ENCODE results near the gene CTSV. TPM values are rescaled to one million over a fixed set of nuclear protein-coding genes. Genes with fewer than 3 reads are reported as not detected.
"Not testable (repeated sequence)": the region's sequence is repeated elsewhere in the genome, so short reads cannot be mapped to it uniquely, and the experiment has no call there.

CTSV gene
- polyA plus RNA-seq, 1 donor (not counting 4 experiments of a cell fraction or from before 2014, with no cell fraction given) = 101 TPM

DNA sequence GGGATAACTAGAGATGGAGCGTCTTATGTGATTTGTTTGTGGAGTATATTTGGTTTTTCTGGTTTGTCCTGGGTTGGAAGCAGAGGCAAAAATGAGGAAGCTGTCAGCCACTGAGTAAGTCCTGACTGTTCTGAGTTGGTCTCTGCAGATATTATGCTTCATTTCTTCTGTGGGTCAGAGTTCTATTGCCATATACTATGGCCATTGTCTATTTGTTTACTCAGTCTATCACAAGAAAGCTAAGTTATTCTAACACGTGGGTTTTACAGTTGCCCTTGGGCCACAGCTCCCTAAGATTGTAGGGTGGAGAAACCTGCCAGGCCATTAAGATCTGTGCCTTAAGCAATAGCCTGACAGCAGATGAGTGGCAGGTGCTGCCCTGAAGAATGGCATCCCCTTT, 3.0 kb upstream of the CTSV start:
- H3K4me1 ChIP-seq (ENCODE audit: control insufficient read depth, extremely low read depth, insufficient read depth, low read length) = peaks cover 25% of the 10 kb centered on the region
- no peak overlapping the region for H3K27ac ChIP-seq (ENCODE audit: control insufficient read depth, insufficient read depth, low read length)
- peaks cover 0 to 5% of the 10 kb centered on the region in 2 experiments for H3K36me3 ChIP-seq (ENCODE audit: control insufficient read depth in 2 of 2, extremely low read depth in 1 of 2, insufficient read depth in 2 of 2, low read length in 2 of 2)
- H3K9me1 ChIP-seq (ENCODE audit: control insufficient read depth, extremely low read depth, insufficient read depth, low read length) = no peaks in the 10 kb centered on the region
- H3K4me2 ChIP-seq (ENCODE audit: control insufficient read depth, extremely low read depth, insufficient read depth, low read depth, low read length) = no peak overlapping the region
- dilution Hi-C loops (cut with MboI; ENCODE audit: extremely low pct_ligation_motif_present, low sequenced_read_pairs) = no loop called here
- no peaks in the 10 kb centered on the region for H3K9me3 ChIP-seq (ENCODE audit: control insufficient read depth, low read depth, low read length)
- H3K9ac ChIP-seq (ENCODE audit: control insufficient read depth, extremely low read depth, insufficient read depth, low read length) = no peak overlapping the region
- no peaks in the 10 kb centered on the region for H4K20me1 ChIP-seq (ENCODE audit: control insufficient read depth, extremely low read depth, insufficient read depth, low read length)
- TF ChIP-seq, protein P1, sequence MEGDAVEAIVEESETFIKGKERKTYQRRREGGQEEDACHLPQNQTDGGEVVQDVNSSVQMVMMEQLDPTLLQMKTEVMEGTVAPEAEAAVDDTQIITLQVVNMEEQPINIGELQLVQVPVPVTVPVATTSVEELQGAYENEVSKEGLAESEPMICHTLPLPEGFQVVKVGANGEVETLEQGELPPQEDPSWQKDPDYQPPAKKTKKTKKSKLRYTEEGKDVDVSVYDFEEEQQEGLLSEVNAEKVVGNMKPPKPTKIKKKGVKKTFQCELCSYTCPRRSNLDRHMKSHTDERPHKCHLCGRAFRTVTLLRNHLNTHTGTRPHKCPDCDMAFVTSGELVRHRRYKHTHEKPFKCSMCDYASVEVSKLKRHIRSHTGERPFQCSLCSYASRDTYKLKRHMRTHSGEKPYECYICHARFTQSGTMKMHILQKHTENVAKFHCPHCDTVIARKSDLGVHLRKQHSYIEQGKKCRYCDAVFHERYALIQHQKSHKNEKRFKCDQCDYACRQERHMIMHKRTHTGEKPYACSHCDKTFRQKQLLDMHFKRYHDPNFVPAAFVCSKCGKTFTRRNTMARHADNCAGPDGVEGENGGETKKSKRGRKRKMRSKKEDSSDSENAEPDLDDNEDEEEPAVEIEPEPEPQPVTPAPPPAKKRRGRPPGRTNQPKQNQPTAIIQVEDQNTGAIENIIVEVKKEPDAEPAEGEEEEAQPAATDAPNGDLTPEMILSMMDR (optimal IDR thresholded peaks at IDR 0.05 in 1 of 3, IDR thresholded peaks at IDR 0.05 in 1 of 3, conservative IDR thresholded peaks at IDR 0.05 in 1 of 3; ENCODE audit: extremely low read depth in 1 of 3, insufficient read depth in 2 of 3, low read length in 3 of 3) = no peak
- TF ChIP-seq EZH2 (IDR thresholded peaks at IDR 0.05; ENCODE audit: low read length) = no peak
- no peak overlapping the region for H3K4me3 ChIP-seq (ENCODE audit: control insufficient read depth in 2 of 3, extremely low read depth in 1 of 3, insufficient read depth in 2 of 3, low read depth in 1 of 3, low read length in 3 of 3)
- H3K27me3 ChIP-seq (ENCODE audit: control insufficient read depth, extremely low read depth, insufficient read depth, low read length) = no peaks in the 10 kb centered on the region
- DNase-seq (ENCODE audit: low read depth, low spot score) (no peak), FAIRE-seq (no peak)
- no peaks in the 10 kb centered on the region for H3K79me2 ChIP-seq (ENCODE audit: control insufficient read depth, insufficient read depth, low read length)
- H2AFZ ChIP-seq (ENCODE audit: control insufficient read depth, low read length) = no peak overlapping the region

GRCh38 chr9:97039514-97039860, 545 bp upstream of the CTSV start:
- H2AFZ ChIP-seq (ENCODE audit: control insufficient read depth, low read length) = peak overlapping the region; percentile 96
- DNase-seq (ENCODE audit: low read depth, low spot score) (no peak), FAIRE-seq (no peak)
- H3K27ac ChIP-seq (ENCODE audit: control insufficient read depth, insufficient read depth, low read length) = peak overlapping the region; percentile 90
- H3K36me3 ChIP-seq (ENCODE audit: control insufficient read depth in 2 of 2, extremely low read depth in 1 of 2, insufficient read depth in 2 of 2, low read length in 2 of 2) = peaks cover 0 to 9% of the 10 kb centered on the region in 2 experiments
- peak overlapping the region; percentile 99 for H3K4me2 ChIP-seq (ENCODE audit: control insufficient read depth, extremely low read depth, insufficient read depth, low read depth, low read length)
- peak overlapping the region; percentile 90 for H3K9ac ChIP-seq (ENCODE audit: control insufficient read depth, extremely low read depth, insufficient read depth, low read length)
- no peaks in the 10 kb centered on the region for H3K9me1 ChIP-seq (ENCODE audit: control insufficient read depth, extremely low read depth, insufficient read depth, low read length)
- H3K4me3 ChIP-seq (ENCODE audit: control insufficient read depth in 2 of 3, extremely low read depth in 1 of 3, insufficient read depth in 2 of 3, low read depth in 1 of 3, low read length in 3 of 3) = peak overlapping the region; percentile 87 to 91 (median 89)
- peaks cover 11% of the 10 kb centered on the region for H3K4me1 ChIP-seq (ENCODE audit: control insufficient read depth, extremely low read depth, insufficient read depth, low read length)
- TF ChIP-seq, protein P1 (optimal IDR thresholded peaks at IDR 0.05 in 1 of 3, IDR thresholded peaks at IDR 0.05 in 1 of 3, conservative IDR thresholded peaks at IDR 0.05 in 1 of 3; ENCODE audit: extremely low read depth in 1 of 3, insufficient read depth in 2 of 3, low read length in 3 of 3) = no peak
- TF ChIP-seq EZH2 (IDR thresholded peaks at IDR 0.05; ENCODE audit: low read length) = no peak
- dilution Hi-C loops (cut with MboI; ENCODE audit: extremely low pct_ligation_motif_present, low sequenced_read_pairs) = no loop called here
- no peaks in the 10 kb centered on the region for H3K27me3 ChIP-seq (ENCODE audit: control insufficient read depth, extremely low read depth, insufficient read depth, low read length)
- H4K20me1 ChIP-seq (ENCODE audit: control insufficient read depth, extremely low read depth, insufficient read depth, low read length) = no peaks in the 10 kb centered on the region
- H3K9me3 ChIP-seq (ENCODE audit: control insufficient read depth, low read depth, low read length) = no peaks in the 10 kb centered on the region
- H3K79me2 ChIP-seq (ENCODE audit: control insufficient read depth, insufficient read depth, low read length) = no peaks in the 10 kb centered on the region

GRCh38 chr9:97023505-97023904, 15.4 kb downstream of the CTSV start:
- H3K9me1 ChIP-seq (ENCODE audit: control insufficient read depth, extremely low read depth, insufficient read depth, low read length); H3K36me3 ChIP-seq (ENCODE audit: control insufficient read depth in 2 of 2, extremely low read depth in 1 of 2, insufficient read depth in 2 of 2, low read length in 2 of 2); H3K4me3 ChIP-seq (ENCODE audit: control insufficient read depth in 2 of 3, extremely low read depth in 1 of 3, insufficient read depth in 2 of 3, low read depth in 1 of 3, low read length in 3 of 3); H4K20me1 ChIP-seq (ENCODE audit: control insufficient read depth, extremely low read depth, insufficient read depth, low read length); H3K9me3 ChIP-seq (ENCODE audit: control insufficient read depth, low read depth, low read length); H2AFZ ChIP-seq (ENCODE audit: control insufficient read depth, low read length); DNase-seq (ENCODE audit: low read depth, low spot score); H3K9ac ChIP-seq (ENCODE audit: control insufficient read depth, extremely low read depth, insufficient read depth, low read length); dilution Hi-C loops (cut with MboI; ENCODE audit: extremely low pct_ligation_motif_present, low sequenced_read_pairs); H3K4me2 ChIP-seq (ENCODE audit: control insufficient read depth, extremely low read depth, insufficient read depth, low read depth, low read length); H3K27me3 ChIP-seq (ENCODE audit: control insufficient read depth, extremely low read depth, insufficient read depth, low read length); H3K4me1 ChIP-seq (ENCODE audit: control insufficient read depth, extremely low read depth, insufficient read depth, low read length); H3K27ac ChIP-seq (ENCODE audit: control insufficient read depth, insufficient read depth, low read length); FAIRE-seq; H3K79me2 ChIP-seq (ENCODE audit: control insufficient read depth, insufficient read depth, low read length): not testable (repeated sequence)
